Bone marrow (tissue), 2 donors: Measurements from ENCODE around the gene PINK1.

Experiments
- DNase-seq, 2 donors: peaks; one replicate each; lab custom pipeline; 2025; lab: John Stamatoyannopoulos, UW

The PINK1 gene

DNA sequence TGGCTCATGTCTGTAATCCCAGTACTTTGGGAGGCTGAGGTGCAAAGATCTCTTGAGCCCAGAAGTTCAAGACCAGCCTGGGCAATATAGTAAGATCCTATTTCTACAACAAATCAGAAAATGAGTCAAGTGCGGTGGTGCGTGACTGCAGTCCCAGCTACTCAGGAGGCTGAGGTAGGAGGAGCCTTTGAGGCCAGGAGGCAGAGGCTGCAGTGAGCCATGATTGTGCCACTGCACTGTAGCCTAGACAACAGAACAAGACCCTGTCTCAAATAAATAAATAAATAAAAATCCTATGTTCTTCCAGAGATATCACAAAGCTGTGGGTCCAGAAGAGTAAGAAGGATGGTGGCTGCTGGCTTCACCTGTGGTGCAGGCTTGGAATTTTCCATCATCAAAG lies 22.3 kb upstream of the PINK1 start:
- DNase-seq = no peak

DNA sequence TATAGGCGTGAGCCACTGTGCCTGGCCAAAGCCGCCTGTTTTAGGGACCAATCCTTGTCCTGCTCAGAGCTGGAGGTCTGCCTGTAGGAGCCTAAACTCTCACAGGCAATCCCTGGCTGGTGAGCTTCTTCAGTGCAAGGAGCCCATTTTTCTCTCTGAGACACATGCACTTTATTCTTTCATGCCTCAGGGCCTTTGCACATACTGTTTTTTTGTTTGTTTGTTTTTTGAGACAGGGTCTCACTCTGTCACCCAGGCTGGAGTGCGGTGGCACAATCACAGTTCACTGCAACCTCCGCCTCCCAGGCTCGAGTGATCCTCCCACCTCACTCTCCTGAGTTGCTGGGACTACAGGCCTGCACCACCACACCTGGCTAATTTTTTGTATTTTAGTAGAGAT lies 21.6 kb upstream of the PINK1 start:
- DNase-seq = no peak

DNA sequence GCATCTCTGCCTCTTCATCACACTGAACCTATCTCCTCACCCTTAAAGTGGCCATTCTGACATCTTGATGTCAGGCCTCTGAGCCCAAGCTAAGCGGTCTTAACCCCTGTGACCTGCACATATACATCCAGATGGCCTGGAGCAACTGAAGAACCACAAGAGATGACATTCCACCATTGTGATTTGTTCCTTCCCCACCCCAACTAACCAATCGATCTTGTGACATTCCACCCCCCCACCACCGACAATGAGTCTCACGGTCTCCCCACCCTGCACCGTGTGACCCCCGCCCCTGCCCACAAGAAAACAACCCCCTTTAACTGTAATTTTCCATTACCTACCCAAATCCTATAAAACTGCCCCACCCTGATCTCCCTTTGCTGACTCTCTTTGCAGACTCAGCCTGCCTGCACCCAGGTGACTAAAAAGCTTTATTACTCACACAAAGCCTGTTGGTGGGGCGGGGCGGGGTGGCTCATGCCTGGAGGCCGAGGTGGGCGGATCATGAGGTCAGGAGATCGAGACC lies 21.0 kb upstream of the PINK1 start:
- no peak for DNase-seq

DNA sequence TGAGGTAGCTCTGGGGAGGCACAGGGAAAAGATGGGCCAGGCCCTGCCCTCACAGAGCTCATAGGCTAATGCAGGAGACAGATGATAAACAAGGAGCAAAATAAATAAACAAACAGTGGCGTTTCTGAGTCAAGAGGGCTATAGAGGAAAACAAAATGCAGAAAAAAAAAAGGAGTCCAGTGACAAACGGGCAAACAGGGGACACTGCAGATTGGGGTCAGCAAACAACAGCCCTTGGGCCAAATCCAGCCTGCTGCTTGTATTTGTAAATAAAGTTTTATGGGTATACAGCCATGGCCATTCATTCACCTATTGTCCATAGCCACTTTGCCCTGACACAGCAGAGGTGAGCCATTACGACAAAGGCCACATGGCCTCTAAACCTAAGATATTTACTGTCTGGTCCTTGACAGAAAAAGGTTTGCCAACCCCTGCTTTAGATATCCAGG lies 19.1 kb upstream of the PINK1 start:
- no peak for DNase-seq

DNA sequence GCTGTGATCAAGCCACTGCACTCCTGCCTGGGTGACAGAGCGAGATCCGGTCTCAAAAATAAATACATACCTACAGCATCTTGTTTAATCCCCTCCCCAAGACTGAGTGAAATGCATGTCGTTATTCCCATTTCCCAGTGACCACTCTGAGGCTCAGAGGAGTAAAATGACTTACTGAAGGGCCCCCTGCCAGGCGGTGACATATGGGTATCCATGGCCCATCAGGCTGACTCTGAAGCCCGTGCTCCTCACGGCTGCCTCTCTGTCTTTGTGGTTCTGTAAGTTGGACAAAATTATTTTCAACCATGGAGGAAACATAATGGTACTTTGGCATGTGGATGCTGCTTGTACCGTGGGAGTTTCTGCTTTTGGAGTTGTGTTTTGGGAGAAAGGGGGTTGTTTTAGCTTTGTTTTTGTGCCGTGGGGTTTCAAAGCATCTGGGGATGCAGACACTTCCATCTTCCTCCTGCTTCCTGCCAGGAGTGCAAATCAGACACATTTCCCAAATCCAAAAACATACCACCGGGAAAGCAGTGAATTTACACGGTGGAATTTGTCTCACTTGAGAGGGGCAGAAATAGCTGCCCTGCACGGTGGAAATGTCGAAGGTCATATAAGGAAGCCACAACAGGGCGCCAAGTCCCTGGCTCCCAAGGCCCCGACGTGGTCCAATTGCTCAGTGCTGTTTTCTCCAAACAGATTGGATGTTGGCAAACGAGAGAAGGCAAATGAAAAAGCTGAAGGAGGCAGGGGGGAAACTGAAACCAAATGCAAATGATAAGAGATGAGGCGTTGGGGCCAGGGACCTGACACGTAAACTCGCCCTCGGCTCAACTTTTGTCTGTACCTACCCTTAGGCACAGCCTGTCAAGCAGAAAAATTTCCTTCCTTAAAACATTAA lies 17.1 kb upstream of the PINK1 start:
- no peak for DNase-seq

DNA sequence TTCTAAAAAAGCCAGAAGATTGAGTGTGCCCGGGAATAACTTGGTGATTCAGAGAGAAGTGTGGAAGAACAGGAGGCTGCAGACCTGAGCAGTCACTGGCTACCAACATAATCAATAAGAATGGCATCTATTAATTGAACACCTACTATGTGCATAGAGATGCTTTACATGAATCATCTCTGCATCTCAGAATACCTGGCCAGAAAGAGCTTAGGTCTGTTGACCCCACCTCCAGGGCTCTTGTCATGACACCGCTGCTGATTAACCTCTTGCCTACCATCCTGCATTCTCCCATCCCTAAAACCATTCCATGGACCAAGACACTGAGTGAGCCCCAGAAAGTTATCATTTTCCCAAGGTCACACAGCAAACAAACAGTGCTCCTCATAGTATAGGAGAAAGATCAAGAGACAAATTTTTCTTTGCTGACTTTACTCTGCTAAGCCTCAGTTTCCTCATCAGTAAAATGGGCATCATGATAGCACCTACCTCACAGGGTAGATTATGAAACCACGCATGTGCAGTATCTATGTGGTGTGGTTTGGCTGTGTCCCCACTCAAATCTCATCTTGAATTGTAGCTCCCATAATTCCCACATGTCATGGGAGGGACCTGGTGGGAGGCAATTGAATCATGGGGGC lies 16.3 kb upstream of the PINK1 start:
- no peak for DNase-seq

DNA sequence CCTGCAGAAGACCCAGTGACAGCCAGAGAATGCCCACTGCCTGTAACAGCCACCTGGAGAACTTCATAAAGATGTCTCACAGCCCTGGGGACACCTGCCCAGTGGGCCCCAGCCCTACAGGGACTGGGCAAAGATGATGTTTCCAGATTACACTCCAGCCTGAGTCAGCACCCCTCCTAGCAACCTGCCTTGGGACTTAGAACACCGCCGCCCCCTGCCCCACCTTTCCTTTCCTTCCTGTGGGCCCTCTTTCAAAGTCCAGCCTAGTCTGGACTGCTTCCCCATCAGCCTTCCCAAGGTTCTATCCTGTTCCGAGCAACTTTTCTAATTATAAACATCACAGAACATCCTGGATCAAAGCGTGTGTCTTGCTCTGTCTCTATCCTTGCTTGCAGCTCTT lies 14.7 kb upstream of the PINK1 start:
- DNase-seq = no peak

DNA sequence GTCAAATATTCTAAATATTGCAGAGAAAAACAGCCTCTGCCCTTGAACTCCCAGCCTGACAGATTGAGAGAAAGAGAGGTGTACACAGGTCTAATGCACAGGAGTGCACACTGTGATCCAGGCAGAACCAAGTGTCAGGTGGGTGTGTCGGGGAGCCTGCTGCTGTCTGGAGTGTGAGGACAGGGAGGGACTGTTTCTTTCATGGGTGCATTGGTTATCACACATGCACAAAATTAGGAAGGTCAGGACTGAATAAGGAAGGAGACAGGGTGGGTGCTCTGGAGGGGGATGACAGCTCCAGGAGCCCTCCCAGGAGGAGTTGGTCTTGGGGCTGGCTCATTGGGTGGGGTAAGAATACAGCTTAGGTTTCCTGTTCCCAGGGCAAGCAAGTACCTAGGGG lies 13.3 kb upstream of the PINK1 start:
- DNase-seq = no peak

DNA sequence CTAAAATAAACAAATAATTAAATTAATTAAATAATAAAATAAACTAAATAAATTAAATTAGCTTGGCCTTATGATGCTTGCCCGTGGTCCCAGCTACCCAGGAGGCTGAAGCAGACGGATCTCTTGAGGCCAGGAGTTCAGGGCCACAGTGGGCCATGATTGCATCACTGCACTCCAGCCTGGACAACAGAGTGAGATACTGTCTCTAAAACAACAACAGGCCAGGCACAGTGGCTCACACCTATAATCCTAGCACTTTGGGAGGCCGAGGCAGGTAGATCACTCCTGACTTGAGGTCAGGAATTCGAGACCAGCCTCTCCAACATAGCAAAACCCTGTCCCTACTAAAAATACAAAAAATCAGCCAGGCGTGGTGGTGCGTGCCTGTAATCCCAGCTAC lies 12.2 kb upstream of the PINK1 start:
- no peak for DNase-seq

DNA sequence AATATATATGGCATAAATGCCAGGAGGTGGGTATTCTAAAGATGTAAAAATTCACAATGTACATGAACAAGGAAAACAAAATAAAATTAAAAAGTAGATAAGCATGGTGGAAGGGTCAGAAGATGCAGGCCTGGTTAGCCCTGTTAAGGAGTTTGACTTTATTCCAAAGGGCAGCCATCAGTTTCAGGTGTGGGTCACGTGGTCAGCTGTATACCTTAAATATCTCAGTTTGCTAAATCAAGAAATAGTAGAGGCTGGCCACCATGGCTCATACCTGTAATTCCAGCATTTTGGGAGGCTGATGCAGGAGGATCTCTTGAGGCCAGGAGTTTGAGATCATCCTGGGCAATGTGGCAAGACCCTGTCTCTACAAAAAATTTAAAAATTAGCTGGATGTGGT lies 8.5 kb upstream of the PINK1 start:
- DNase-seq = no peak

DNA sequence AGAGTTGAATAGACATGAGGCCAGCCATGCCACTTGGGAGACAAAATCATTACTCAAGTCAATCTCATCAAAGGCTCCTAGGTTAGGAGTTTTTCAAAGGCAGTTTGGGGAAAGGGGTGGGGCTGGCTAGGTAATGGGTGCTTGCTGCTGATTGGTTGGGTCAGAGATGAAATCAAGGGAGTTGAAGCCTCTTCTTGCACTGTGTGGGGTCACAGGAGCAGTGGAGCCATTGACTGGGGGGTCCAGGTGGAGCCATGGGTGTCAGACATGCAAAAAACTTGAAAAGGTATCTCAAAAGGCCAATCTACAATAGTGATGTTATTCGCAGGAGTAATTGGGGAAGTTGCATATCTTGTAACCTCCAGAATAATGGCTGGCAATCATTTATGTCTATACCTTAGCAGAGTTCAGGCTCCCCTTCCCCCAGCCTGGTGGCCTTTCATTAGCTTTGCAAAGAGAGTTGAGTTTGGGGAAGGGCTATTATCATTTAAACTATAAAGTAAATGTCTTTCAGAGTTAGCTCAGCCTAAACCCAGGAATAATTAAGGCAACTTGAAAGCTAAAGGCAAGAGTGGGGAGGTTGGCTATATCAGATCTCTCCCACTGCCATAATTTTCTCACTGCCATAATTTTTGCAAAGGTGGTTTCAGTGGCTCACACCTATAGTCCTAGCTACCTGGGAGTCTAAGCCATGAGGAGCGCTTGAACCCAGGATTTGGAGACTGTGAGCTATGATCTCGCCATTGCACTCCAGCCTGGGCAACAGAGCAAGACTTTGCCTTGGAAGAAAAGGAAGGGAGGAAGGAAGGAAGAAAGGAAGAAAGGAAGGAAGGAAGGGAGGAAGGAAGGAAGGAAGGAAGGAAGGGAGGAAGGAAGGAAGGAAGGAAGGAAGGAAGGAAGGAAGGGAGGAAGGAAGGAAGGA lies 7.8 kb upstream of the PINK1 start:
- no peak for DNase-seq

DNA sequence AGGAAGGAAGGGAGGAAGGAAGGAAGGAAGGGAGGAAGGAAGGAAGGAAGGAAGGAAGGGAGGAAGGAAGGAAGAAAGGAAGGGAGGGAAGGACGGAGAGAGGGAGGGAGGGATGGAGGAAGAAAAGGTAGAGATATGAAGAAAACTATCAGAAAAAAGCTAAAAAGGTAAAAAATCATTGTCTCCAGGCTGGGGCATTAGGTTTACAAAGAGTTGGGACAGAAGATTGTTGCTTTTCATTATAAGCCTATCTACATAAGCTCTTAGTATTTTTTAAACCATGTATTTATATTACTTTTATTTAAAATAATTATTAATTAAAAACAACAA lies 7.2 kb upstream of the PINK1 start:
- DNase-seq = no peak

DNA sequence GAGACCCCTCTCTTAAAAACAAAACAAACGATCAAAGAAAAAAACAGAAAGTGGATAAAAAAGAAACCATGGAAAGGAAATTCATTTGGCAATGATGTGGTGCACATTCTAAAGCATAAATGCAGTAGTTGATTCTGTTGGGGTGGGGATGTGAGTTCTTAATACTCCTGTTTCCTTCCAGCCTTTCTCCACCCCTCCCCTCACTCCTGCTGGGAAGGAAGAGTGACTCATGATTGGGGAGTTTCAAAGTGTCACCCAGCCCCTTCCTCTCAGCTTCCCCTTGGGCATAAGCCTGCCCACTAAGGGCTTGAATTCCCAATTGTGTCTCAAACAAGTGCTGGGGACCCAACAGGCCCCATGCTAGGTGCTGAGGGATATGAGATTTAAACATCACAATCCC lies 6.7 kb upstream of the PINK1 start:
- DNase-seq = no peak

DNA sequence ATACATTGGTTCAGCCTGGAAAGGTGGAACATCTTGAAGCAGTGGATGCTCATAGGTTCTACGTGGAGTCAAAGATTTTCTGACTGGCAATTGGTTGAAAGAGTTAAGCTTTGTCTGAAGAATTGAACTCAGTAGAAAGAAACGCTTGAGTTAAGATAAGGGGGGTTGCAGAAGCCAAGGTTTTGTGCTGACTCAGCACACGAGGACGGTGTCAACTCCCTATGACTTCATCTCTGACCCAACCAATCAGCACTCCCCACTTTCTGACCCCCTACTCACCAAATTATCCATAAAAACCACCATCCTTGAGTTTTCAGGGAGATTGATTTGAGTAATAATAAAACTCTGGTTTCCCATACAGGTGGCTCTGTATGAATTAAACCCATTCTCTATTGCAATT lies 2.5 kb upstream of the PINK1 start:
- DNase-seq = no peak

DNA sequence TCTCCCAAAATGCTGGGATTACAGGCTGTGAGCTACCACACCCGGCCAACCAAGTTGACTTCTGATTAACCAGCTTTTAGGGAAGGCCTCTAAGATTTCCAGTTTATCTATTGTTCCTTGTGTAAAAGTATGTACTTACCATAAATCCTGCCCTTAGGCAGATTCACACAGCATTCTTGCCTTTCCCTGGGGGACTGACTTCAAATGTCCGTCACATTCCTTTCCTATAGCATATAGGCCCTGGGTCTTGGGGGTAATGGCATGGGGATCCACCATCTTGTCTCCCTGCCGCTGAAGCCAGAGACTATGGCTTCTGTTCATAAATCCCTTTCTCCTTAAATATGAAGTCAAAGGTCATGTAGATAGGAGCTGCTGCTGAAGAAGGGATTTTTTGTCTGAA lies 872 bp upstream of the PINK1 start:
- DNase-seq = no peak

DNA sequence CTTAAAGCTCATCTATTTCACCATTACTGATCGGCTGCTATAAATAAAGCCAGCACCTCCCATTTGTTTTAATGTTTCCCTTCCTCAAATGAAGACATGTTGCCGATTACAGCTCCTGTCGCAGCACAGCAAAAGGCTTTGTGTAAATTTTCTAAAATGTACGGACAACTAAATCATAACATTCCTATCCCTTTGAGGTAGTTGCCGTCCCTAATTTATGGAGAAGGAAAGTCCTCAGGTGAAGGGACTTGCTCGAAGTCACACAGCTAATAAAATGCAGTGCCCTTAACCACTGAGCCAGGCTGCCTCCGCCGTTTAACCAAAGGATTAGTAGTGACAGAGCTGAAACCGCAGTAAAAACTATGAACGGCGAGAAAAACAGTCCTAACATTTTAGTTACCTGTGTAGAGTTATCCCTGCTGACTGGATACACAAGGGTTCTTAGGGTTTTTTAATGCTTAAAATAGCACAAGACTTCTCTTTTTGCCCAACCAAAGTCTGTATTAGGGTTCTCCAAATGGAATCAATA lies 871 bp downstream of the PINK1 start:
- no peak for DNase-seq

DNA sequence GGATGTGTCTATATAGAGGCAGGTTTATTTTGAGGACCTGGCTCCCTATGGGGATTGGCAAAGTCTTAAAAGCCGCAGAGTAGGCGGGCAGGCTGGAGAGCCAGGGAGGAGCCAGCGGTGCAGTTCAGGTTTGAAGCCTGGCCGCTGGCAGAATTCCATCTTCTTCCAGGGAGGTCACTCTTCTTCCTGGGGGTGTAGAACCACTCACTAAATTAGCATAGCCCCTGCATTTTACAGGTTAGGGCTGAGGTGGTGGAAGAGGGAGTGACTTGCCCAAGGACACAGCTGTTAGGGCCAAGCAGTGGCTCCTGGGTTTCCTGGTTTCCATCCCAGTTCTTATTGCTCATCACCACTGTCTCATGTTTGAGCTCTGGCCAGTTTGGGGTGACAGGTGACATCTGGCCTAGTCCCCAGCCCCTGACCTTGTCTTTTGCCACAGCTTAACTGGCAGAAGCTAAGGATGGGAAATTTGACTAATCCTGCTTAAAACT lies 1.4 kb downstream of the PINK1 start:
- DNase-seq = no peak

DNA sequence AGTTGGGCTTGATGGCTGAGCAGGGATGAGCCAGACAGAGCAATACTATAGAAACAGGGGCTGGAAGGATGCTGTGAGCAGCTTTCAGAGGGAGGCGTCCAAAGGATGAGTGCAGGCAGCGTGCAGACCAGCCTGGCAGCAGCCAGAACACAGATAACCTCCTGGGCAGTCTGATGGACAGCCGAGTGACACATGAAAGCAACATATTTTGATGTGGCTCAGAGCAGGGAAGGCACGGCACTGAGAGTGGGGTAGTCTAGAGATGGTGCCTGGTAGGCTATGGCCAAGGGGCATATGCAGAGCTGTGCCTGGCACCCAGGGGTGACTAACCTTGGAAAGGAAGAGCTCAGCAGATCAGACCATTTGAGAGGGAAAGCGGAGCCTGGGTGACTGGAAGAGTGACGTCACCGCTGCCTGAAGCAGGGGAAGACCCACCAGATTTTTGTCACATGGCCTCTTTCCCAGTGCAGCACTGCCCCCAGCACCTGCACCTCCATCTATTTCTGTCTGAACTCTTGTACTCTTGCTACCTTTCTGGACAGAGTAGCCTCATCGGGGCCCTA lies 3.6 kb downstream of the PINK1 start:
- no peak for DNase-seq

DNA sequence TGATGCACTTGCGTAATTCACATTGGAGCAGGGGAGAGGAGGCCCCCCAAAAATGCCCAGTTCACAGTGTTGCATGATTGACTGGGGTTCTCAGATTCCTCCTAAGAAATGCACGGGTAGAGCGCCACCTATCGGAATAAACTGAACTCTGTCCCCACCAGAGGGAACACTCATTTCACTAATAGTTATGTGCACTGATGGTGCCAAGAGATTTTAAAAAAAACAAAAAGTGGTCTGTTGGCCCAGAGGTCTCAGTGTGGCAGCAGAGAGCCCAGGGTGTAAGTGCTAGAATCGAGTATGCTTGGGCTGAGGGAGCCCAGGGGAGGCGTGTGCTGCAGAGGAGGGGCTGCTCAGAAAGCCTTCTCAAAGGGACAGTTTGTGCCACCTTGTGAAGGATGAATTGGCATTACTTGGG lies 6.9 kb downstream of the PINK1 start:
- DNase-seq = peak; percentile 30 to 56

DNA sequence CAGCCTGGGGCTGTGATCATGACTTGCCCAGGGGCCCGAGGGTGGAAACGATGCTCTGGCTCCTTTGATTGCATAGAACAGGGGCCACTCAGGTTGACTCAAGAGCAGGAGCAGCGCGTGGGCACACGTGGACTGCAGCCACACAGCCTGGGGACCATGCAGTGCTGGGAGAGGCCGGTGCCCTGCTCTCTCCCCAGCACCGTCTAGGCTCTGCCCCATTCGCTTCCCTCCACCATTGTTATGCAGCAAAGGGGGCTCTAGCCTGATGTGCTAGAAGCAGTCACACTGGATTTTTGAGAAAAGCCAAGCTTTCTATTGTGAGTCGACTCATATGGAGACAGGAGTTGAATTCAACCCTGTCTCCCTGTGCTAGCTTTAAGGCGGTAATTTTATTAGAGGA lies 8.7 kb downstream of the PINK1 start:
- DNase-seq = no peak

DNA sequence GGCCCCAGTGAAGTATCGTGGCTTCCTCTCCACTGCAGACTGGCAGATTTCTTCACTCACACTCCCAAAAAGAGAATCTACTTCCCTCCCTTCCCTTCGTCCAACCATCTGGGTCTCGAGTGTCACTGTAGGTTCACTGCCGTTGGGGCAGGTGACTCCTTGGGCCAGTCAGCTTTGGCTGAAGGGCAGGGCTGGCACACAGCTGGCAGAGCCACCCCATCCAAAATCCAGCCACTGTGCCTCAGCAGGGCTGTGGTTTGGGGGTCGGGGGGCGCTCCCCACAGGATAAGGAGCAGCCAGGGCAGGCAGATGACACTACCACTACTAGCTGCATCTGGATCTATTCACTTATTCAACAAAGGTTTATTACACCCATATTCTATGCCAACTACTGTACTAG lies 9.8 kb downstream of the PINK1 start:
- DNase-seq = no peak

DNA sequence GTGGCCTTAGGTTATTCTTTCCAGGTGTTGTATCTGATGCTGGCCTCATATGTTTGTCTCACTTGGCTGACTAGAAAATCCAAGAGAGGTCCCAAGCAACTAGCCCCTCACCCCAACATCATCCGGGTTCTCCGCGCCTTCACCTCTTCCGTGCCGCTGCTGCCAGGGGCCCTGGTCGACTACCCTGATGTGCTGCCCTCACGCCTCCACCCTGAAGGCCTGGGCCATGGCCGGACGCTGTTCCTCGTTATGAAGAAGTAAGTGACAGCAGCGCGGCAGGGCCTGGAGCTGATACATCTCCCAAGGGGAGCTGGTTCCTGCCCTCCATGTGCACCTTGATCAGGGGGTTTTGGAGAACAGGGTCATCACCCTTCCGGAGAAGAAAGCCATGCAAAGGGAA lies 11.2 kb downstream of the PINK1 start:
- DNase-seq = no peak
